Measurements from ENCODE around the gene KCNIP3. TPM values are rescaled to one million over a fixed set of nuclear protein-coding genes. Genes with fewer than 3 reads are reported as not detected.

Gene KCNIP3
- total RNA-seq, 1 experiment from 2014 or later: 19.1 TPM

DNA sequence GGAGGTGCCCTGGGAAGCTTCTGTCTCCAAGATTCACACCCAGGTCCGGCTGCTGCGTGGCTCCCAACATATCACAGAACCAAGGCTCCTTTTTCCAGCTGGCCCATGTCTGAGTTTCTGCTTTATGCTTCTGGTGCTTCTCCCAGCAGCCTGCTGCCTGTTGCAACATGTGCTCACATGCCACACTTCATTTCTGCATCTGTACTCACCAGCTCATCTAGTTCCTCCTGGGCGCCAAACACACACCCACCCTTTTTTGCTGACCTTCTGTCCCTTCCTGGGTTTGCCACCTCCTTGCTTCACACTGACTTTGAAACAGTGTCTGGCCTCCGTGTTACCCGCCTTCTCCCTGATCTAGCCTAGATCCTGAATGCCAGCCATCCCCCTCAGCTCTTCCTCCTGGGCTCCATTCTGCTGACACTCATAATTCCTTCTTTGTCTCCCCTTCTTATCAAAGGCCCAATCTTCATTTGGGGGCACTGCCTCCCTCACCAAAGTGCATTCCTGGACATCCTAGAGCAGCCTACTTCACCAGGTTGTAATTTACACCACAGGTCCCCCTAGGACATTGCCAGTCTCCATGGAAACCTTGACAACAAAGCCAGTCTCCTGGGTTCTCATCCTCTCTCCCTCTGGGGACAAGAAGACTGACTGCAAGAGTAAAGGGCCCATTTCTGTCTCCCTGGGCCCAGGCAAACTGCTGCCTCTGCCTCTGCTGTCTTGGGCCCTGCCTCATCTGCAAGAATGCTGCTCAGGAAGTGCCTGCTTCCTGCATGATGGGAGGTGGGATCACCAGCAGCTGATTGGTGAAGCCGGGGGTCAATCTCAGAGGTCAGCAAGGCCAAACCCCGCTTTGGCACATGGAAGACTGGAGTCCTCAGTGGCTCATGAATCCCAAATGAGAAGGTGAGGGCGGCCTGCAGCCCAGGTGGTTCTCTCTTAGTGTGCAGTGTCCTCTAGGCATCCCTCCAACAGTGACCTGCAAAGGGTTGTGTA, 36.8 kb upstream of the KCNIP3 start:
- Histone ChIP-seq H3K27ac (ENCODE audit: low read length) (no peak overlapping the region), H3K27me3 (ENCODE audit: low read length) (no peaks in the 10 kb centered on the region), H3K79me2 (ENCODE audit: low read length) (no peaks in the 10 kb centered on the region), H2AFZ (ENCODE audit: low read length) (no peak overlapping the region), H4K20me1 (ENCODE audit: low read length) (no peaks in the 10 kb centered on the region), H3K4me1 (ENCODE audit: insufficient read depth, low read length) (no peaks in the 10 kb centered on the region), H3K9me3 (ENCODE audit: low read length) (no peaks in the 10 kb centered on the region), H3K4me3 (ENCODE audit: low read length) (no peak overlapping the region), H3F3A (ENCODE audit: low read length, unreplicated experiment) (no peaks in the 10 kb centered on the region), H3K9me2 (replicated peaks; ENCODE audit: low read length) (no peaks in the 10 kb centered on the region), H3K9ac (ENCODE audit: low read length) (no peak overlapping the region), H3K4me2 (ENCODE audit: low read length) (no peak overlapping the region), H3K36me3 (ENCODE audit: low read depth, low read length) (no peaks in the 10 kb centered on the region)
- ChIA-PET POLR2A (ENCODE audit: unreplicated experiment) (no interaction called here), CTCF (no interaction called here)
- intact Hi-C loops (cut with micrococcal nuclease): no loop called here
- TF ChIP-seq EZH2 (IDR thresholded peaks at IDR 0.05; ENCODE audit: low read length, unreplicated experiment): no peak
- ATAC-seq (no peak), DNase-seq (no peak)
- BruUV-seq (replicated peaks): no TSS peak

- H3K36me3 ChIP-seq (ENCODE audit: low read depth, low read length): no peaks in the 10 kb centered on the region
- CTCF ChIA-PET: no interaction called here
- DNase-seq (no peak), ATAC-seq (no peak)
- H3K4me2 ChIP-seq (ENCODE audit: low read length): no peak overlapping the region
- TF ChIP-seq EZH2 (IDR thresholded peaks at IDR 0.05; ENCODE audit: low read length, unreplicated experiment) (no peak), CTCF (conservative IDR thresholded peaks at IDR 0.05; ENCODE audit: low read depth, low read length) (no peak), EZH2phosphoT487 (IDR thresholded peaks at IDR 0.05; ENCODE audit: borderline replicate concordance, low read length) (no peak)
- no peak overlapping the region for H3K4me3 ChIP-seq (ENCODE audit: low read length)
- BruUV-seq (replicated peaks): no TSS peak
- no peaks in the 10 kb centered on the region for H3F3A ChIP-seq (ENCODE audit: low read length, unreplicated experiment)
- no peak overlapping the region for H3K9ac ChIP-seq (ENCODE audit: low read length)
- no peak overlapping the region for H2AFZ ChIP-seq (ENCODE audit: low read length)
- no peaks in the 10 kb centered on the region for H3K27me3 ChIP-seq (ENCODE audit: low read length)
- H3K9me3 ChIP-seq (ENCODE audit: low read length): no peaks in the 10 kb centered on the region
- intact Hi-C loops (cut with micrococcal nuclease): no loop called here
- H3K9me2 ChIP-seq (replicated peaks; ENCODE audit: low read length): no peaks in the 10 kb centered on the region
- POLR2A ChIA-PET (ENCODE audit: unreplicated experiment): no interaction called here
- no peaks in the 10 kb centered on the region for H3K4me1 ChIP-seq (ENCODE audit: insufficient read depth, low read length)
- no peaks in the 10 kb centered on the region for H3K79me2 ChIP-seq (ENCODE audit: low read length)
- H3K27ac ChIP-seq (ENCODE audit: low read length): no peak overlapping the region
- no peaks in the 10 kb centered on the region for H4K20me1 ChIP-seq (ENCODE audit: low read length)
These were observed 35.5 kb upstream of the KCNIP3 start for GRCh38 chr2:95261602-95262001.

DNA sequence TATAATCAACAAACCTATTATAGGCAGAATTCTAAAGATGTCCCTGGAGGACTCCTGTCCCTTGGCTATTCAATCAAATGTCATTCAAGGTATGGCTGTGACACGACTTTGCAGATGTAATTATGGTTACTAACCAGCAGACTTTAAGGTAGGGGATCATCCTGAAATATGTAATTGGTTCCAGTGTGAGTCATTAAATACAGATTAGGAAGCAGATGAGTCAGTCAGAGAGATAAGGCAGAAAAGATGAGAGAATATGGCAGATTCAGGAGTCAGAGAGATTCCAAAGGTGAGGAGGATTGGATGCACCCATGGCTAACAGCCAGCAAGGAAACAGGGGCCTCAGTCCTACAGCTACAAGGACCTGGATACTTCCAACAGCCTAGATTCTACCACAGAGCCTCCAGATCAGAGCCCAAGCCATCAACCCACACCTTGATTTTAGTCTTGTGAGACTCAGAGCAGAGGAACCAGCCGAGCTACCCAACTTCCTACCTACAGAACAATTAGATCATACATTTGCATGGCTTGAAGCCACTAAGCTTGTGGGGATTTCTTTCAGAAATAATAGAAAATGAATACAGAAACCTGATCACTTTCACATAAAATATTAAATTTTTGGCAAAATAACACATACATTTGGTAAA, 34.1 kb upstream of the KCNIP3 start:
- ATAC-seq: no peak

More for the DNA sequence above, 34.1 kb upstream of the KCNIP3 start:
- ChIA-PET POLR2A (ENCODE audit: unreplicated experiment) (no interaction called here), CTCF (no interaction called here)
- Histone ChIP-seq H2AFZ (ENCODE audit: low read length) (no peak overlapping the region), H3K9me2 (replicated peaks; ENCODE audit: low read length) (no peaks in the 10 kb centered on the region), H3F3A (ENCODE audit: low read length, unreplicated experiment) (no peaks in the 10 kb centered on the region), H3K27ac (ENCODE audit: low read length) (no peak overlapping the region), H3K79me2 (ENCODE audit: low read length) (no peaks in the 10 kb centered on the region), H3K36me3 (ENCODE audit: low read depth, low read length) (no peaks in the 10 kb centered on the region), H4K20me1 (ENCODE audit: low read length) (no peaks in the 10 kb centered on the region), H3K27me3 (ENCODE audit: low read length) (no peaks in the 10 kb centered on the region), H3K4me1 (ENCODE audit: insufficient read depth, low read length) (no peaks in the 10 kb centered on the region), H3K9me3 (ENCODE audit: low read length) (no peaks in the 10 kb centered on the region), H3K9ac (ENCODE audit: low read length) (no peak overlapping the region), H3K4me3 (ENCODE audit: low read length) (no peak overlapping the region), H3K4me2 (ENCODE audit: low read length) (no peak overlapping the region)
- no peak for TF ChIP-seq EZH2phosphoT487 (IDR thresholded peaks at IDR 0.05; ENCODE audit: borderline replicate concordance, low read length)
- TF ChIP-seq EZH2 (IDR thresholded peaks at IDR 0.05; ENCODE audit: low read length, unreplicated experiment): no peak
- TF ChIP-seq CTCF (conservative IDR thresholded peaks at IDR 0.05; ENCODE audit: low read depth, low read length): no peak
- no TSS peak for BruUV-seq (replicated peaks)
- no peak for DNase-seq
- intact Hi-C loops (cut with micrococcal nuclease): no loop called here
